ENCODE measurements around the gene NRXN2. TPM values are rescaled to one million over a fixed set of nuclear protein-coding genes. Genes with fewer than 3 reads are reported as not detected.

NRXN2 gene
- polyA plus RNA-seq, 2 donors = 0.24 to 0.44 TPM

- Histone ChIP-seq H3K27ac (ENCODE audit: low read depth in 2 of 2, low read length in 1 of 2) (no peak overlapping the region), H3K9me3 (ENCODE audit: control insufficient read depth in 2 of 2, insufficient read depth in 1 of 2, low read depth in 1 of 2, low read length in 1 of 2) (no peaks in the 10 kb centered on the region), H3K4me3 (ENCODE audit: low read depth in 1 of 2, low read length in 2 of 2) (no peak overlapping the region), H3K27me3 (ENCODE audit: control insufficient read depth in 1 of 2, insufficient read depth in 2 of 2, low read length in 2 of 2) (no peaks in the 10 kb centered on the region), H3K36me3 (ENCODE audit: control insufficient read depth in 2 of 2, insufficient read depth in 2 of 2, low read length in 1 of 2) (peaks cover 0 to 3% of the 10 kb centered on the region in 2 donors), H3K4me1 (ENCODE audit: control insufficient read depth in 2 of 2, insufficient read depth in 2 of 2, low read length in 1 of 2) (peaks cover 3% of the 10 kb centered on the region in 2 donors)
- WGBS, 2 donors = 96 to 98% methylated on average over 3 of the region's 3 CpGs
Observed at GRCh38 chr11:64610596-64610995, 112.4 kb downstream of the NRXN2 start.

DNA sequence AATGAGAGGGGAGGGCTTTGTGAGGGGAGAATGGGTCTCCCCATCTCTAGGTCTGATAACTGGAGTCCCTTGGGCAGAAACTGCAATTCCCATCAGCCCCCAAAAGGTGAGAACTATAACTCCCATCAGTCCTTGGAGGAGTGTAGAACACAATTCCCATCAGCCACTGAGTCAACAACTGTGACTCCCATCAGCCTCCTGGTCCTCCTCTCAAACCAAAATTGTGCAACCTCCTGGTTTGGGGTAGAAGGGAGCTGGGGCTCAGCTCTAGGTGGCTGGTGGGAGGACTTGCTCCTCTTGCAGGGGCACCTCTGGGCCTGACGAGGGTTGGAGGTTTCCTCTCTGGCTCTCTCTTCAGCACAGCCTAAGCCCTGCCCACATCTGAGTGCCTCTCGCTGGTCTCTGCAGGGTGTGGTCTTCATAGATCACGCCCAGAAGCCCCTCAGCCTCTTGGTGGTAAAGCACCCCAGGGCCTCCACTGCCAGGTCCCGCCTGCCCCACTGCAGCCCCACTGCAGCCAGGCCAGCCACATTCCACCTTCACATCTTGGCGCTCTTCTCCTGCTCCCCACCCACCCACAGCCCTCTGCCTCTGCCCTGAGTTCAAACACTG, 113.5 kb downstream of the NRXN2 start:
- WGBS, 2 donors = 65 to 85% methylated on average over 5 of the region's 5 CpGs

GRCh38 chr11:64608636-64609035, 114.4 kb downstream of the NRXN2 start:
- no peak overlapping the region for H3K4me3 ChIP-seq (ENCODE audit: low read depth in 1 of 2, low read length in 2 of 2)
- no peaks in the 10 kb centered on the region for H3K27me3 ChIP-seq (ENCODE audit: control insufficient read depth in 1 of 2, insufficient read depth in 2 of 2, low read length in 2 of 2)

More for the DNA sequence above, 113.5 kb downstream of the NRXN2 start:
- H3K36me3 ChIP-seq (ENCODE audit: control insufficient read depth in 2 of 2, insufficient read depth in 2 of 2, low read length in 1 of 2) = no peaks in the 10 kb centered on the region
- no peak overlapping the region for H3K27ac ChIP-seq (ENCODE audit: low read depth in 2 of 2, low read length in 1 of 2)
- H3K9me3 ChIP-seq (ENCODE audit: control insufficient read depth in 2 of 2, insufficient read depth in 1 of 2, low read depth in 1 of 2, low read length in 1 of 2) = no peaks in the 10 kb centered on the region
- no peaks in the 10 kb centered on the region for H3K27me3 ChIP-seq (ENCODE audit: control insufficient read depth in 1 of 2, insufficient read depth in 2 of 2, low read length in 2 of 2)
- no peak overlapping the region for H3K4me3 ChIP-seq (ENCODE audit: low read depth in 1 of 2, low read length in 2 of 2)
- peaks cover 3% of the 10 kb centered on the region in 2 donors for H3K4me1 ChIP-seq (ENCODE audit: control insufficient read depth in 2 of 2, insufficient read depth in 2 of 2, low read length in 1 of 2)

GRCh38 chr11:64608046-64608445, 115.0 kb downstream of the NRXN2 start:
- 29 to 33% methylated on average over 18 of the region's 18 CpGs for WGBS, 2 donors
- H3K9me3 ChIP-seq (ENCODE audit: control insufficient read depth in 2 of 2, insufficient read depth in 1 of 2, low read depth in 1 of 2, low read length in 1 of 2) = no peaks in the 10 kb centered on the region
- H3K27ac ChIP-seq (ENCODE audit: low read depth in 2 of 2, low read length in 1 of 2) = no peak overlapping the region
- no peak overlapping the region for H3K4me3 ChIP-seq (ENCODE audit: low read depth in 1 of 2, low read length in 2 of 2)
- peaks cover 3% of the 10 kb centered on the region in 2 donors for H3K4me1 ChIP-seq (ENCODE audit: control insufficient read depth in 2 of 2, insufficient read depth in 2 of 2, low read length in 1 of 2)
- H3K36me3 ChIP-seq (ENCODE audit: control insufficient read depth in 2 of 2, insufficient read depth in 2 of 2, low read length in 1 of 2) = no peaks in the 10 kb centered on the region
- no peaks in the 10 kb centered on the region for H3K27me3 ChIP-seq (ENCODE audit: control insufficient read depth in 1 of 2, insufficient read depth in 2 of 2, low read length in 2 of 2)

More at GRCh38 chr11:64608636-64609035, 114.4 kb downstream of the NRXN2 start:
- Histone ChIP-seq H3K27ac (ENCODE audit: low read depth in 2 of 2, low read length in 1 of 2) (no peak overlapping the region), H3K36me3 (ENCODE audit: control insufficient read depth in 2 of 2, insufficient read depth in 2 of 2, low read length in 1 of 2) (no peaks in the 10 kb centered on the region), H3K9me3 (ENCODE audit: control insufficient read depth in 2 of 2, insufficient read depth in 1 of 2, low read depth in 1 of 2, low read length in 1 of 2) (no peaks in the 10 kb centered on the region), H3K4me1 (ENCODE audit: control insufficient read depth in 2 of 2, insufficient read depth in 2 of 2, low read length in 1 of 2) (peaks cover 3% of the 10 kb centered on the region in 2 donors)
- WGBS, 2 donors = 72 to 76% methylated on average over 12 of the region's 12 CpGs

DNA sequence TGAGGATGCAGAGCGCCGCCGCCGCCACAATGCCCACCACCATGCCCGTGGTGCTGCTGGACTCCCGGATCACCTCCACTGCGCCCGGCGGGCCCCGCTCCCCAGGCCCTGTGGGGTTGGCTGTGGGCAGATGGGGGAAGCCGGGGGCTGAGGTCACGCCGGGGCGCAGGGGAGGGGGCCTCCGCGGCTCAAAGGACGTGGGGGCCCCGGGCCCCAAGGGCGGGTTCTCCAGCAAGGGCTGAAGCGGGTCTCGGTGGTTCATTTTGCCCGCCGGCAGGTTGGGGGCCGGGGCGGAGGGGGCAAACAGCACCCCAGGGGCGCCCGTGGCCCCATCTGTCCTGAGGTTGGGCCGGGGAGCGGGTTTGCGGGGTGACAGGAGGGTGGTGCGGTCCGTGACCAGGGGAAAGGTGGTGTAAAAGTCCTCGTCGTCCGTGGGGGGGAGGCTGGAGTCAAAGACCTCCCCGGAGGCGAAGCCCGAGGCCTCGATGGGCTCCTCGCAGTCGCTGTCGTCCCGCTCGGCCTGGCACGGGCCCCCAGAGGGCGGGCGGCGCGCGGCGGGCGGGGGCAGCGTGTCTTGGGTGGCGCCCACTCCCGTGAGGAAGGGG, 115.5 kb downstream of the NRXN2 start:
- no peaks in the 10 kb centered on the region for H3K27me3 ChIP-seq (ENCODE audit: control insufficient read depth in 1 of 2, insufficient read depth in 2 of 2, low read length in 2 of 2)
- peaks cover 3% of the 10 kb centered on the region in 2 donors for H3K4me1 ChIP-seq (ENCODE audit: control insufficient read depth in 2 of 2, insufficient read depth in 2 of 2, low read length in 1 of 2)
- H3K27ac ChIP-seq (ENCODE audit: low read depth in 2 of 2, low read length in 1 of 2) = no peak overlapping the region
- no peaks in the 10 kb centered on the region for H3K36me3 ChIP-seq (ENCODE audit: control insufficient read depth in 2 of 2, insufficient read depth in 2 of 2, low read length in 1 of 2)
- H3K9me3 ChIP-seq (ENCODE audit: control insufficient read depth in 2 of 2, insufficient read depth in 1 of 2, low read depth in 1 of 2, low read length in 1 of 2) = no peaks in the 10 kb centered on the region
- no peak overlapping the region for H3K4me3 ChIP-seq (ENCODE audit: low read depth in 1 of 2, low read length in 2 of 2)
- WGBS, 2 donors = 64 to 67% methylated on average over 41 to 55 of the region's 55 CpGs

DNA sequence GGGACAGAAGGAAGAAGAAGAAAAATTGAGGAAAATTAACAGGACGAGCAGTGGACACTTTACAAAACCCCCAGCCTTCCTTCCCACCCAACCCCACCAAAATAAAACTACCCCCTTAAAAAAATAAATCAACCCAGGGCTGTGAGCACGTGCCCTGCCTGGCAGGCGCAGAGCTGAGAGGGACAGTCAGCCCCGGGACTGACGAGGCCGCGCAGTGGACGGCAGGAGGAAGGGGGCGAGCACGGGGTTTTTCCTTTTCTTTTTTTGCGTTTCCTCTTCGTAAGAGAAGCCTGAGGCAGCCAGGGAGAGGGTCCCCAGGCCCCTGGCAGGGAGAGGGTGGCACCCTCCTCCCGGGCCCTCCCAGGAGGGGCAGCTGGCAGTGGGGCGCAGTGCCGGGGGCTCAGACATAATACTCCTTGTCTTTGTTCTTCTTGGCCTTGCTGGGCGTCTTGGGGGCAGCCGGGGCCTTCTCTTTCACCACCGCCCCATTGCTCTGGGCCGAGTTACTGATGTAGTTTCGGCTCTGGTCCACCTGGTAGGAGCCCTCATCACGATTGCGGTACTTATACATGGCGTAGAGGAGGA, 116.1 kb downstream of the NRXN2 start:
- Histone ChIP-seq H3K4me1 (ENCODE audit: control insufficient read depth in 2 of 2, insufficient read depth in 2 of 2, low read length in 1 of 2) (peaks cover 3% of the 10 kb centered on the region in 2 donors), H3K36me3 (ENCODE audit: control insufficient read depth in 2 of 2, insufficient read depth in 2 of 2, low read length in 1 of 2) (no peaks in the 10 kb centered on the region), H3K27ac (ENCODE audit: low read depth in 2 of 2, low read length in 1 of 2) (no peak overlapping the region), H3K9me3 (ENCODE audit: control insufficient read depth in 2 of 2, insufficient read depth in 1 of 2, low read depth in 1 of 2, low read length in 1 of 2) (no peaks in the 10 kb centered on the region), H3K4me3 (ENCODE audit: low read depth in 1 of 2, low read length in 2 of 2) (no peak overlapping the region), H3K27me3 (ENCODE audit: control insufficient read depth in 1 of 2, insufficient read depth in 2 of 2, low read length in 2 of 2) (no peaks in the 10 kb centered on the region)
- WGBS, 2 donors = 77 to 80% methylated on average over 23 of the region's 23 CpGs

- H3K9me3 ChIP-seq (ENCODE audit: control insufficient read depth in 2 of 2, insufficient read depth in 1 of 2, low read depth in 1 of 2, low read length in 1 of 2) = no peaks in the 10 kb centered on the region
- H3K27me3 ChIP-seq (ENCODE audit: control insufficient read depth in 1 of 2, insufficient read depth in 2 of 2, low read length in 2 of 2) = no peaks in the 10 kb centered on the region
- WGBS, 2 donors = 71 to 72% methylated on average over 21 of the region's 21 CpGs
- peaks cover 3% of the 10 kb centered on the region in 2 donors for H3K4me1 ChIP-seq (ENCODE audit: control insufficient read depth in 2 of 2, insufficient read depth in 2 of 2, low read length in 1 of 2)
- H3K36me3 ChIP-seq (ENCODE audit: control insufficient read depth in 2 of 2, insufficient read depth in 2 of 2, low read length in 1 of 2) = no peaks in the 10 kb centered on the region
- H3K4me3 ChIP-seq (ENCODE audit: low read depth in 1 of 2, low read length in 2 of 2) = no peak overlapping the region
- H3K27ac ChIP-seq (ENCODE audit: low read depth in 2 of 2, low read length in 1 of 2) = no peak overlapping the region
Observed at GRCh38 chr11:64605656-64606585, 117.1 kb downstream of the NRXN2 start.

DNA sequence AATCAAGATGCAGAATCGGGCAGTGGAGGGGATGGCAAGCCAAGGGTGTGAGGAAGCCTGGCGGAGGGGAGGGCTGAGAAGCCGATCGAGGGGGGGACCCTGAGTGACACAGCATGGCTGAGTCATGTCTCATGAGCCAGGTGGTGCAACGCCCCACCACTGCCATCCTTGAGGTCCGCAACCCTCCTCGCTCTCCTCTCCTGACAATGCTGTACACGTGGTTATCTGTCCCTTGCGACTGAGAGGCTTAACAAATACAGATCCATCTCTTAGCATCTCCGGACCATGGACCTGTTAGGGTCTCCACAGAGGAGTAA, 117.8 kb downstream of the NRXN2 start:
- Histone ChIP-seq H3K9me3 (ENCODE audit: control insufficient read depth in 2 of 2, insufficient read depth in 1 of 2, low read depth in 1 of 2, low read length in 1 of 2) (no peaks in the 10 kb centered on the region), H3K4me1 (ENCODE audit: control insufficient read depth in 2 of 2, insufficient read depth in 2 of 2, low read length in 1 of 2) (peaks cover 3% of the 10 kb centered on the region in 2 donors), H3K27me3 (ENCODE audit: control insufficient read depth in 1 of 2, insufficient read depth in 2 of 2, low read length in 2 of 2) (no peaks in the 10 kb centered on the region), H3K36me3 (ENCODE audit: control insufficient read depth in 2 of 2, insufficient read depth in 2 of 2, low read length in 1 of 2) (no peaks in the 10 kb centered on the region), H3K4me3 (ENCODE audit: low read depth in 1 of 2, low read length in 2 of 2) (no peak overlapping the region), H3K27ac (ENCODE audit: low read depth in 2 of 2, low read length in 1 of 2) (no peak overlapping the region)
- WGBS, 2 donors = 54 to 63% methylated on average over 10 of the region's 10 CpGs

- Histone ChIP-seq H3K4me1 (ENCODE audit: control insufficient read depth in 2 of 2, insufficient read depth in 2 of 2, low read length in 1 of 2) (peaks cover 3% of the 10 kb centered on the region in 2 donors), H3K9me3 (ENCODE audit: control insufficient read depth in 2 of 2, insufficient read depth in 1 of 2, low read depth in 1 of 2, low read length in 1 of 2) (no peaks in the 10 kb centered on the region), H3K36me3 (ENCODE audit: control insufficient read depth in 2 of 2, insufficient read depth in 2 of 2, low read length in 1 of 2) (no peaks in the 10 kb centered on the region), H3K4me3 (ENCODE audit: low read depth in 1 of 2, low read length in 2 of 2) (no peak overlapping the region), H3K27ac (ENCODE audit: low read depth in 2 of 2, low read length in 1 of 2) (no peak overlapping the region), H3K27me3 (ENCODE audit: control insufficient read depth in 1 of 2, insufficient read depth in 2 of 2, low read length in 2 of 2) (no peaks in the 10 kb centered on the region)
- WGBS, 2 donors = 75 to 77% methylated on average over 7 of the region's 7 CpGs
Observed at GRCh38 chr11:64604458-64605243, 118.3 kb downstream of the NRXN2 start.

Measured in esophagus (tissue), 2 donors.